Upper lobe of left lung (tissue), 4 donors: ENCODE measurements around the gene KLHL29.

Source experiments
- CTCF ChIP-seq, 6 experiments: fragments of 450-650 bp in 4 of 6; fragments of 200-600 bp in 2 of 6; sonication (generic) in 2 of 6; IDR thresholded peaks; one replicate each; pipeline ENCODE4 v1.5.1; 2016 to 2019; ENCODE audit warnings: antibody characterized with exemption in 6 of 6
- POLR2A ChIP-seq, 4 donors: fragments of 450-650 bp; IDR thresholded peaks; one replicate each; pipeline ENCODE4 v1.5.1; 2016 to 2017; ENCODE audit warnings: antibody characterized with exemption in 4 of 4, mild to moderate bottlenecking in 2 of 4

- no peak for TF ChIP-seq CTCF (IDR thresholded peaks at IDR 0.05)
- no peak for TF ChIP-seq POLR2A (IDR thresholded peaks at IDR 0.05)
Measured at GRCh38 chr2:23592898-23593751, 208.1 kb downstream of the KLHL29 start.
